Liver (tissue), 3 donors: ENCODE measurements around the gene HTR7.

Experiments used
- CTCF ChIP-seq: fragments of 150-350 bp; IDR thresholded peaks from 2 replicates; pipeline ENCODE4 v1.5.1; 2017; ENCODE audit warnings: improper control_type of control experiment, low read depth, low read length; ENCODE audit not compliant: missing input control
- JUND ChIP-seq, 2 donors: IDR thresholded peaks; 2 replicates each; pipeline ENCODE4 v1.6.1; 2016; ENCODE audit warnings: antibody characterized with exemption in 2 of 2
- donor health status: healthy.
- donor health status: healthy.

GRCh38 chr10:90779548-90779947, 78.3 kb downstream of the HTR7 start:
- TF ChIP-seq JUND (IDR thresholded peaks at IDR 0.05) (no peak), CTCF (peak; percentile 3)
